Inflammatory macrophage treated with lipopolysaccharide for 1 hour (primary cell): ENCODE results near the gene CR1L.
A peak's percentile ranks its signal among the peaks of the same experiment; 100 is the strongest.
"Not testable (repeated sequence)": the region's sequence is repeated elsewhere in the genome, so short reads cannot be mapped to it uniquely, and the experiment has no call there.

Experiments
- DNase-seq, 2 donors: peaks; one replicate each; pipeline ENCODE4 v3.0.0-alpha.2; 2020 to 2022

Gene CR1L

GRCh38 chr1:207646944-207647579 lies 2.1 kb downstream of the CR1L start:
- no peak for DNase-seq

- no peak for DNase-seq
These were observed 2.9 kb downstream of the CR1L start for GRCh38 chr1:207647671-207648333.

DNA sequence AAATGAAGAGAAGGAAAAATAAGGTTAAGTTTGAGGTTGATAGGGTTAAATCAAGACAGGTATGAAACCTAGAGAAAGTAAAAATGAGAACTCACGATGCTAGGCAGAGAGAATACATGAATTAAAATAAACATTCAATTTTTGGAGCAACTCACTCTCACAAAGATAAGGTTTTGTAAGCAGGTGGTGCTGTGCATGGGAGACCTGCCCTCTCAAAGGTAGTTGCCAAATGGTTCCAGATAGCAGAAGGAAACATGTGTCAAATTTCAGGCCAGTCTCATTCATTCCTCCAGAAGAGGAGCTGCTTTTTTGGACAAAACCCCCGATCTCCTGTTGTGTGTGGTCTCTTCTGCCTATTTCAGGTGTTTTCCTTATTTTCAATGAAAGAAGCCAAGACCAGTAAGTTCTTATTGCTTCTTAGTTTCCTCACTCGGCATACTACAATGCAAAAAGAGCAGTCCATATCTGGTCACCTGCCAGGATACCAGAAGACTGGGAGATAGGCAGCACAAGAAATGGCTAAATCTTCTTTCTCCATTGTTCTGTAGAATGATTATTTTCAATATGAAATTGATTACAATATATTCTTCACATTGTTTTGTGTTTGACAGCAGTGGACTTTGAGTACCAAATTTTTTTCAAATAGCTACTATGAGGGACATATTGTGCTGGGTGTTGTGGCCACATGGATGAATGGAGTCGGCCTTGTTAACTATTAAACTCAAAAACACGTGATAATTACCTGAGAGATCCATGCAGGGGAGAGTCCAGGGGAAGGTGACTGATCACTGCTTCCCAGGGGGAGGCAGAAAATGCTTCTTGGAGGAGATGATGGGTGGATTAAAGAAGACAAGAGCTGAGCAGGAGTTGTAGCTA lies 3.6 kb downstream of the CR1L start:
- no peak for DNase-seq

DNA sequence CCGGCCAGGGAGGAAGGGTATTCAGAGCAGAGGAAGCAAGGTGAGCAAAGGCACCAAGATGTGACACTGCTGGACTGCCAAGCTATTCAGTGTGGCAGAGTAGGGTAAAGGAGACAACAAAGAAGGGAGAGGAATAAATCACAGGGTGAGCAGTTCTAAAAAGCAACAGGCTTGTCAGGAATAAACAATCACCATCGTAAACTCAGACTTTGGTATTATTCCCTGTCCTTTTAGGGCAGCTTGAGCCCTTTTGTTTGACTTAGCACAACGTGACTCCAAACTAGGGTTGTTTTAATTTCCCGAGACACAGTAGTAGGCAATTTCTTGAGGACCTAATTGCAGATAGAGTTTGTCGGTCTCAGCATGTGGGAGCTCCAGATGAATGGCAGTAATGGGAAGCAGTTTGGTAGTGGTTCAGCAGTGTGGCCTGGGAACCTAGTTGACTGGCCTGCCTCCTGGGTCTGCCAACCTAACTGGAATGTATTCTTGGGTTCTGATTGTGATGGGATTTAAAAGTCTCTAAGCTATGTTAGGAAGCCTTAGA lies 4.3 kb downstream of the CR1L start:
- no peak for DNase-seq

DNA sequence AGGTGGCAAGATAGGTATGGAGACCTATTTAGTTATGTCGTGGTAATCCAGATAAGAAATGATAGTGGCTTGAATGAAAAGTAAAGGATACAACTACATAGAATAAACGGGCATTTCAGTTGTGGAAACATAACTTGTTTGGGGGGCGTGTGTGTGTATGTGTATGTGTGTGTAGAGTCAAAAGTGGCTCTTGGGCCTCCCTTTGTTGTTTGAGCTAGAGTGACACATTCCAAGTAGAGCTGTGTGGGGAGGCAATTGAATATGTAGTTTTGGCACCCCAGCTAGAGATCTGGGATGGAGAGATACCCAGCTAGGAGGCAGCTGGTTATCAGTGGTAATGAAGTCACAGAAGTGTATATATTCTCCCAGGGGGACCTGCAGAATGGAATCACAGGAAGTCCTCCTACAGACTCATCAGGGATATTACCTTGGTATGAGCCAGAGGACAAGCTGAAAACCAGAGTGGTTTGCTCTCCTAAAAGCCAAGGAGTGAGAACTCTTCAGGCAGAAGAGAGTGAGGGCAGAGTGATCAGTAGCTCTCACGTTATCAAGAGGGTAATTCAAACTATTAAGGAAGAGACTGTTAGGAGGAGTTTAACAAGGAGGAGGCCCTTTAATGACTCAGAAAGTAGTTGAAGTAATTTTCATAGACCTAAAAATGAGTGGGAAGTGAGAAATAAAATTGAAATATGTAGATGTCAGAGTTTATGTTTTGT lies 5.1 kb downstream of the CR1L start:
- no peak for DNase-seq

DNA sequence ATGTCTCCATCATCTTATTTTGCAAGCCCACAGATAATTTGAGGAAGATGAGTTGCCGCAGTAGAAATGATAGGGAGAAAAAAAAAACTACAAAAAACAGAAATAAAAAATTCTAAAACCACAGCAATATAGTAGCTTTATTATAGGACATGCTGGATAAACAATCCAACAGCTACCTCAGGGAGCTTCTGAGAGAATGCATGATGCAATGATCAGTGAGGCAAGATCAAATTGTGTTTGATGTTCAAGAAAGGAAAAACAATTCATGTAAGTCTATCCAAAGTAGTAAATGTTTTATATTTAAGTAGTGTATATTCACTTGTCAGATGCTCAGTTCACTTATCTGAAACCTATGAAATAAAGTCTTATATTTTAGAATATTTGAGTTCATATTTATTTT lies 6.7 kb downstream of the CR1L start:
- DNase-seq: no peak

GRCh38 chr1:207654320-207654719 lies 9.4 kb downstream of the CR1L start:
- no peak for DNase-seq

- no peak for DNase-seq
These were observed 13.5 kb downstream of the CR1L start for GRCh38 chr1:207658408-207658807.

DNA sequence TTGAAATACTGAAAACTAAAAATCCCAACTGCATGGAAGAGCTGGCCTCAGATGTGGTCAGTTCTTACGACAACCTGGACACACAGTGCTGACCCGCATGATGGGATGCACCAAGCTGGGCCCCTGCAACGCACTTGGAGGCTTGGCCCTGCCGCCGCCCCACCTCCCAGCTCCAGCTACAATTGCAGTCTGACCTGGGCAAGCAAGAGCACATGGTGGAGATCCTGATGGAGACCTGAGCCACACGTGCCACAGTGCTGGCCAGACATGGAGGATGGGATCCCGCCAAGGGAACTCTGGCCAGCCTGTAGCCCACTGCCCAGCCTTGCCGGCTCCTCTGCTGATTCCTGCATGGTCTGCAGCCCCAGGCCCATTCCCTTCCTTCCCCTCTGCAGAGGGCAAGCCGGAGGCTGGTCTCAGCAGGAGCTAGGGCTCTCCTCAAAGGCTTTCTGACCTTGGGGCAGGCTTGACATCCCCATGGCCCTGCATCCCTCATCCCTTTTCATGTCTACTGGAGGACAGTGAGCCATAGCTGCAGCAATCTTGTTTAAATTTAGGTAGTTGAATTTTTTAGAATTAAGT lies 14.1 kb downstream of the CR1L start:
- DNase-seq: no peak

DNA sequence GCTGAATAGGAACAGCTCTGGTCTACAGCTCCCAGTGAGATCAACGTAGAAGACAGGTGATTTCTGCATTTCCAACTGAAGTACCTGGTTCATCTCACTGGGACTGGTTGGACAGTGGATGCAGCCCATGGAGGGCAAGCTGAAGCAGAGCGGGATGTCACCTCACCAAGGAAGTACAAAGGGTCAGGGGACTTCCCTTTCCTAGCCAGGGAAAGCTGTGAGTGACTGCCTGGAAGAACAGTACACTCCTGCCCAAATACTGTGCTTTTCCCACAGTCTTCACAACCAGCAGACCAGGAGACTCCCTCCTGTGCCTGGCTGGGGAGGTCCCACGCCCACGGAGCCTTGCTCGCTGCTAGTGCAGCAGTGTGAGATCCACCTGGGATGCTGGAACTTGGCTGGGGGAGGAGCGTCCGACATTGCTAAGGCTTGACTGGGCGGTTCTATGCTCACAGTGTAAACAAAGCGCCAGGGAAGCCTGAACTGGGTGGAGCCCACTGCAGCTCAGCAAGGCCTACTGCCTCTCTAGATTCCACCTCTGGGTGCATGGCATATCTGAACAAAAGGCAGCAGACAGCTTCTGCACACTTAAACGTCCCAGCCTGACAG lies 14.7 kb downstream of the CR1L start:
- DNase-seq: no peak

DNA sequence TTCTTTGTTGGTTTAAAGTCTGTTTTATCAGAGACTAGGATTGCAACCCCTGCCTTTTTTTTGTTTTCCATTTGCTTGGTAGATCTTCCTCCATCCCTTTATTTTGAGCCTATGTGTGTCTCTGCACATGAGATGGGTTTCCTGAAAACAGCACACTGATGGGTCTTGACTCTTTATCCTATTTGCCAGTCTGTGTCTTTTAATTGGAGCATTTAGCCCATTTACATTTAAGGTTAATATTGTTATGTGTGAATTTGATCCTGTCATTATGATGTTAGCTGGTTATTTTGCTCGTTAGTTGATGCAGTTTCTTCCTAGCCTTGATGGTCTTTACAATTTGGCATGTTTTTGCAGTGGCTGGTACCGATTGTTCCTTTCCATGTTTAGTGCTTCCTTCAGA lies 16.5 kb downstream of the CR1L start:
- not testable (repeated sequence) for DNase-seq

DNA sequence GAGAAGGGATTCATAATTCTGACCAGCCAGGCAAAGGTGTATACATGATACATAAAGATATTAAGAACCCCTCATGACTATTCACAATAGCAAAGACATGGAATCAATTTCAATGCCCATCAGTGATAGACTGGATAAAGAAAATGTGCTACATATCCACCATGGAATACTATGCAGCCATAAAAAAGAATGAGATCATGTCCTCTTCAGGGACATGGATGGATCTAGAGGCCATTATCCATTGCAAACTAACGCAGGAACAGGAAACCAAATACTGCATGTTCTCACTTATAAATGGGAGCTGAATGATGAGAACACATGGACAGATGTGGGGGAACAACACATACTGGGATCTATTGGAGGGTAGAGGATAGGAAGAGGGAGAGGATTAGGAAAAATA lies 21.4 kb downstream of the CR1L start:
- no peak for DNase-seq

DNA sequence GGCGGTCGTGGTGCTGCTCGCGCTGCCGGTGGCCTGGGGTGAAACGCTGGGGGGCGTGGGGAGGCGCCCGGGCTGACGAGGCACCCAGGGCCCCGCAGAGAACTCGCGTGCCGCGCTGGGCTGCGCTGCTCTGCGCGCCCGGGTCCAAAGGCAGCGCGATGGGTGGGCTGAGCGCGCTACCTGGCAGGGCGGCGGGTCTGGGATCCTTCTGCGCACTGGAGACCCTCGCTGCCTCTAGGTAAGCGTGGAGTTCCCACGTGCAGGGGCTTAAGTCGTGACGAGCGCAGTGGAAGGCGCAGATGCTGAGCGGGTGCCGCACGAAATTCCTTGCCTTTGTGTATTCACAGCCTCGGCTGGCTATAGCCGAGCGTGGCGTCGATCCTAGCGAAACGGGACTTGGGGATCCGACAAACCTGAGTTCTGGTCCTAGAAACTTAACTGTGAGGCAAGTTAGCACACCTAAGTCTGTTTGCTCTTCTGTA lies 24.6 kb downstream of the CR1L start:
- no peak for DNase-seq

- DNase-seq: no peak
These were observed 25.3 kb downstream of the CR1L start for GRCh38 chr1:207670192-207670591.

GRCh38 chr1:207670997-207671396 lies 26.1 kb downstream of the CR1L start:
- DNase-seq: peak in 1 of 2 donors; percentile 9

- peak; percentile 11 to 16 for DNase-seq
These were observed 27.7 kb downstream of the CR1L start for GRCh38 chr1:207672522-207673130.

- no peak for DNase-seq
These were observed 28.5 kb downstream of the CR1L start for GRCh38 chr1:207673399-207673798.

- no peak for DNase-seq
These were observed 31.2 kb downstream of the CR1L start for GRCh38 chr1:207676153-207676552.

- not testable (repeated sequence) for DNase-seq
These were observed 35.9 kb downstream of the CR1L start for GRCh38 chr1:207680590-207681388.

DNA sequence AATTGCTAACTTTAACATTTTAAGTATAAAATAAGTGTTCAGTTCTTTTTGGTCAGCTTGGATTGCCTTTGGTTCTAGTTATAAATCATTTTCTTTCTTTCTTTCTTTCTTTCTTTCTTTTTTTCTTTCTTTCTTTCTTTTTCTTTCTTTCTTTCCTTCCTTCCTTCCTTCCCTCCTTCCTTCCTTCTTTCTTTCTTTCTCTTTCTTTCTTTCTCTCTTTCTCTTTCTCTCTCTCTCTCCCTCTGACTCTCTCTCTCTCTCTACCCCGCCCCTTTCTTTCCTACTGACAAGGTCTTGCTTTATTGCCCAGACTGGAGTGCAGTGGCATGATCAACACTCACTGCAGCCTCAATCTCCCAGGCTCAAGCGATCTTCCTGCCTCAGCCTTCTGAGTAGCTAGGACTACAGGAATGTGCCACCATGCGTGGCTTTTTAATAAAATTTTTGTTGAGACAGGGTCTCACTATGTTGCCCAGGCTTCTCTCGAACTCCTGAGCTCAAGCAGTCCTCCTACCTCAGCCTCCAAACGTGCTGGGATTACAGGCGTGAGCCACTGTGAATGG lies 38.0 kb downstream of the CR1L start:
- DNase-seq: not testable (repeated sequence)
